MCF 10A (cell line): ENCODE measurements around the gene TMEM91. TPM values are rescaled to one million over a fixed set of nuclear protein-coding genes. Genes with fewer than 3 reads are reported as not detected.

Source experiments
- BruUV-seq: library from RNA; stranded (reverse); fragments of 400-500 nt; replicated peaks from 2 replicates; lab custom pipeline; 2021; lab: Mats Ljungman, UMichigan
- CTCF ChIA-PET: fragments of 300-600 bp; sonication (Branson Sonifier 250); formaldehyde crosslinking; extraction: SDS; loops from one replicate; lab custom pipeline; 2021; ENCODE audit warnings: antibody characterized with exemption, inconsistent platforms; lab: Yijun Ruan, JAX
- POLR2A ChIA-PET: fragments of 300-600, 350-650 bp; sonication (Branson Sonifier 250); formaldehyde crosslinking; extraction: SDS; loops from one replicate; lab custom pipeline; 2020; ENCODE audit warnings: antibody characterized with exemption, inconsistent platforms; lab: Yijun Ruan, JAX
- DNase-seq: peaks from one replicate; pipeline ENCODE4 v3.0.0-alpha.2; 2018; ENCODE audit not compliant: unreplicated experiment
- H3K27ac Mint-ChIP-seq: one replicate; pipeline ENCODE4 v1.8.0; 2022; ENCODE audit warnings: mild to moderate bottlenecking, low read depth, mixed read lengths; ENCODE audit not compliant: unreplicated experiment
- H3K27me3 Mint-ChIP-seq: one replicate; pipeline ENCODE4 v1.8.0; 2022; ENCODE audit warnings: mixed read lengths; ENCODE audit not compliant: insufficient read depth, unreplicated experiment
- H3K36me3 Mint-ChIP-seq: one replicate; pipeline ENCODE4 v1.8.0; 2022; ENCODE audit warnings: mild to moderate bottlenecking, moderate library complexity, mixed read lengths; ENCODE audit not compliant: insufficient read depth, unreplicated experiment
- H3K4me1 Mint-ChIP-seq: one replicate; pipeline ENCODE4 v1.8.0; 2022; ENCODE audit warnings: mixed read lengths; ENCODE audit not compliant: insufficient read depth, unreplicated experiment
- H3K4me3 Mint-ChIP-seq: one replicate; pipeline ENCODE4 v1.8.0; 2022; ENCODE audit warnings: mild to moderate bottlenecking, moderate library complexity, mixed read lengths; ENCODE audit not compliant: unreplicated experiment
- H3K9me3 Mint-ChIP-seq: one replicate; pipeline ENCODE4 v1.8.0; 2022; ENCODE audit warnings: mixed read lengths; ENCODE audit not compliant: unreplicated experiment
- intact Hi-C: fragments of 100-400 bp; cut with micrococcal nuclease; formaldehyde crosslinking; loops from 2 replicates; pipeline ENCODE4 v1.14.1; 2022
- total RNA-seq: library from RNA; stranded (reverse); gene quantifications from 2 replicates; pipeline ENCODE4 v1.2.3, GENCODE V29; 2022
- TF ChIP-seq, protein P1 (sequence below): fragments of 200-600 bp; IDR thresholded peaks from one replicate; pipeline ENCODE4 v1.8.0; 2022; ENCODE audit warnings: antibody characterized with exemption, mild to moderate bottlenecking; ENCODE audit not compliant: unreplicated experiment

The TMEM91 gene
- total RNA-seq, 1 experiment from 2014 or later, result 6.1 TPM

DNA sequence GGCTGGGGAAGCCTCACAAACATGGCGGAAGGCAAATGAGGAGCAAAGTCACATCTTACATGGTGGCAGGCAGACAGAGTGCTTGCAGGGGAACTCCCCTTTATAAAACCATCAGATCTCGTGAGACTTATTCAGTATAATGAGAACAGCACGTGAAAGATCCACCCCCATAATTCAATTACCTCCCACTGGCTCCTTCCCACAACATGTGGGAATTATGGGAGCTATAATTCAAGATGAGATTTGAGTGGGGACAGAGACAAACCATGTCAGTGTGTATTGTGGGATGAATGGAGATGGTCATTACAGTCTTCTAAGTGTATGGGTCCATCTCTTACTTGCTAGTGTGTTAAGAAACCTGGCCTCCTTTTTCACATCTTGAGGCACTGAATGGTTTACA, 25.7 kb downstream of the TMEM91 start:
- H3K4me3 Mint-ChIP-seq, result no peak overlapping the region
- ChIA-PET POLR2A (interaction anchor here (1.6 kb wide), 1 partner anchor 38 kb away, joined by 4 read pairs; no protein-coding TSS in a partner anchor), CTCF (interaction anchor here (0.6 to 0.7 kb wide), 2 partner anchors 75 to 651 kb away, joined by 3 read pairs; no protein-coding TSS in a partner anchor)
- TF ChIP-seq, protein P1, sequence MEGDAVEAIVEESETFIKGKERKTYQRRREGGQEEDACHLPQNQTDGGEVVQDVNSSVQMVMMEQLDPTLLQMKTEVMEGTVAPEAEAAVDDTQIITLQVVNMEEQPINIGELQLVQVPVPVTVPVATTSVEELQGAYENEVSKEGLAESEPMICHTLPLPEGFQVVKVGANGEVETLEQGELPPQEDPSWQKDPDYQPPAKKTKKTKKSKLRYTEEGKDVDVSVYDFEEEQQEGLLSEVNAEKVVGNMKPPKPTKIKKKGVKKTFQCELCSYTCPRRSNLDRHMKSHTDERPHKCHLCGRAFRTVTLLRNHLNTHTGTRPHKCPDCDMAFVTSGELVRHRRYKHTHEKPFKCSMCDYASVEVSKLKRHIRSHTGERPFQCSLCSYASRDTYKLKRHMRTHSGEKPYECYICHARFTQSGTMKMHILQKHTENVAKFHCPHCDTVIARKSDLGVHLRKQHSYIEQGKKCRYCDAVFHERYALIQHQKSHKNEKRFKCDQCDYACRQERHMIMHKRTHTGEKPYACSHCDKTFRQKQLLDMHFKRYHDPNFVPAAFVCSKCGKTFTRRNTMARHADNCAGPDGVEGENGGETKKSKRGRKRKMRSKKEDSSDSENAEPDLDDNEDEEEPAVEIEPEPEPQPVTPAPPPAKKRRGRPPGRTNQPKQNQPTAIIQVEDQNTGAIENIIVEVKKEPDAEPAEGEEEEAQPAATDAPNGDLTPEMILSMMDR, result no peak
- no peak for DNase-seq
- no peak overlapping the region for H3K27ac Mint-ChIP-seq
- no peaks in the 10 kb centered on the region for H3K27me3 Mint-ChIP-seq
- no peaks in the 10 kb centered on the region for H3K9me3 Mint-ChIP-seq
- H3K36me3 Mint-ChIP-seq, result peaks cover 5% of the 10 kb centered on the region
- intact Hi-C loops, result no loop called here
- peaks cover 14% of the 10 kb centered on the region for H3K4me1 Mint-ChIP-seq
- no TSS peak for BruUV-seq

DNA sequence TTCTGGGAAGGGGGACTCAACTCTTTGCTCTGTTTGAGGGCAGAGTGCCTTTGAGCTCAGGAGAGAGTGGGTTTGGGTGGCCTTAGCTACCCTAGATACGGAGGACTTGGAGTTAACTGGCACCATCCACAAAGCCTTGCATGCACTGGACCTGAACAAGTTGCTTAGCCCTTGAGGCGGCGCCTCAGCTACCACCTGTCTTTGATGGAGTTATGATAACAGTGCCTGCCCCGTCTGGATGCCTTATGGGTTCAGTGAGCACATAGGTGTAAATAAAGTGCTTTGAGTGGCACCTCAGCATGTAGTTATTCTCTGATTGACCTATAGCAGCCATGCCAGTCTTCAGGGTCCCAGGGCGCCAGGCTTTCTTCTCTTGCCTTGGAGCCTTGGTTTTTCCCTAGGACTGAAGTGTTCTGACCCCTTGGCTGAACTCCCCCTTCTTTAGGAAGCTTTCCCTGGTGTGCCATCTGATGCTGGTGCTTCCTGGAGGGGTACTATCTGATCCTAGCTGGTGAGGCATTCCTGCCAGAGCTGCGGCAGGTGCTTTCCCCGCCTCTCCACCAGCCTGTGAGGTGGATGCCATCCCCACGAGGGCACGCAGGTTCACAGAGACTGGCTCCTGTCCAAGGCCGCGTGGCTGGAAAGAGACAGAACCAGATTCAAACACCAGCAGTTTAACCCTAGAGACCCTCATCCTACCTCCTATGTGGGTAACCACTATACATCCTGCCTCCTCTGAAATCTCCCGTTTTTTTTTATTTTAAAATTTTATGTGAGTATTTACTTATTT, 27.0 kb downstream of the TMEM91 start:
- intact Hi-C loops, result no loop called here
- Mint-ChIP-seq H3K36me3 (no peaks in the 10 kb centered on the region), H3K27me3 (no peaks in the 10 kb centered on the region), H3K4me1 (peaks cover 14% of the 10 kb centered on the region), H3K4me3 (no peak overlapping the region), H3K9me3 (no peaks in the 10 kb centered on the region), H3K27ac (peak overlapping the region; percentile 27)
- POLR2A ChIA-PET, result interaction anchor here (1.6 kb wide), 1 partner anchor 37 kb away, joined by 4 read pairs; no protein-coding TSS in a partner anchor
- TF ChIP-seq, protein P1, result no peak
- CTCF ChIA-PET, result interaction anchor here (0.6 to 1.0 kb wide), 2 partner anchors 9 to 195 kb away, joined by 3 read pairs; no protein-coding TSS in a partner anchor
- BruUV-seq, result no TSS peak
- no peak for DNase-seq

DNA sequence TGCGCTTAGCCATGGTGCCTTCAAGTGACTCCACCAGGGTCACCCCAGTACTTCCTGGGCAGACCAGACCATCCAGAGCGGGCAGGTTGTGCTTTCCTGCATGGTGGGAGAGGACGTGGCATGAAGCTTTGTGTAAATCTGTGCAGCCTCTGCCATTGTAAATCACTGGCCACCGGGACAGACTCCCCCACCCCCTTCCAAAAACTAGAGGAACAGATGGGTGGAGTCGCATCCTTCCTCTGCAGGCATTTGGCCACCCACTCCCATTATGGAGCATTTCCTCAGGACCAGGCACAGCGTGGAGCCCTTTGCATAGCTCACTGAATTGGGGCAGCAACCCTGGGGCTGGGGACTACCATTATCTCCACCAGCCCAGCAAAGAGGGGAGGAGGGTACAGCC, 29.4 kb downstream of the TMEM91 start:
- H3K27me3 Mint-ChIP-seq, result no peaks in the 10 kb centered on the region
- intact Hi-C loops, result no loop called here
- BruUV-seq, result no TSS peak
- ChIA-PET POLR2A (interaction anchor here (0.6 kb wide), 1 partner anchor 1251 kb away, joined by 3 read pairs; no protein-coding TSS in a partner anchor), CTCF (interaction anchor here (1.0 kb wide), 1 partner anchor 9 kb away, joined by 3 read pairs; no protein-coding TSS in a partner anchor)
- TF ChIP-seq, protein P1, result no peak
- peaks cover 6% of the 10 kb centered on the region for H3K36me3 Mint-ChIP-seq
- H3K4me1 Mint-ChIP-seq, result peaks cover 13% of the 10 kb centered on the region
- no peak overlapping the region for H3K27ac Mint-ChIP-seq
- no peak overlapping the region for H3K4me3 Mint-ChIP-seq
- H3K9me3 Mint-ChIP-seq, result no peaks in the 10 kb centered on the region
- no peak for DNase-seq

DNA sequence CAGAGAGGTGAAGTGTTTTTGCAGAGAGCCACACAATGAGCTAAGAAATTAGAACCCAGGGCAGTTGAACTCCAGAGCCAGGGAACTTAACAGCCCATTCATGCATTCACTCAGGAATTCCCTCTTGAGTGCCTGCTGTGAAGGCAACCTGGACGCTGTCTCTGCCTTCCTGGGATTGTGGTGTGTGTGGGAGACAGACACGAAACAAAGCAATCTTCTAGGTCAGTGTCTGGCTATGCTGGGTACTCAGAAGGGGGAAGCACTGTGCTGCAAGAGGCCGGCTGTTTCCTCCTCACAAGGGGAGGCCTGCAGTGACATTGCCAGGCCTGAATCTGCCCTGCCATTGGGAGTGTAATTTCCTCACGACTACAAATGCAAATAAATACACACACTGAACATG, 30.9 kb downstream of the TMEM91 start:
- H3K4me1 Mint-ChIP-seq, result peaks cover 19% of the 10 kb centered on the region
- peaks cover 11% of the 10 kb centered on the region for H3K36me3 Mint-ChIP-seq
- intact Hi-C loops, result no loop called here
- H3K27me3 Mint-ChIP-seq, result no peaks in the 10 kb centered on the region
- DNase-seq, result no peak
- no TSS peak for BruUV-seq
- CTCF ChIA-PET, result interaction anchor here (0.9 kb wide), 1 partner anchor 32 kb away, joined by 4 read pairs; no protein-coding TSS in a partner anchor
- no peak overlapping the region for H3K27ac Mint-ChIP-seq
- POLR2A ChIA-PET, result no interaction called here
- TF ChIP-seq, protein P1, result no peak
- no peak overlapping the region for H3K4me3 Mint-ChIP-seq
- H3K9me3 Mint-ChIP-seq, result no peaks in the 10 kb centered on the region
